Right renal cortex interstitium (tissue), 3 donors: ENCODE results near the gene ZNF511. TPM values are rescaled to one million over a fixed set of nuclear protein-coding genes. Genes with fewer than 3 reads are reported as not detected.
A peak's percentile ranks its signal among the peaks of the same experiment; 100 is the strongest.

Experiments
- DNase-seq, 3 donors: peaks; one replicate each; pipeline ENCODE4 v3.0.0-alpha.2; 2013; ENCODE audit warnings: low read depth in 3 of 3, low spot score in 2 of 3
- polyA plus RNA-seq, 3 donors: library from polyadenylated mRNA; unstranded; fragments of 120-200 nt; gene quantifications; one replicate each; pipeline ENCODE4 v1.2.1, GENCODE V29; 2013; ENCODE audit not compliant: insufficient read length in 3 of 3

Gene ZNF511
- polyA plus RNA-seq, 3 donors: 33.1 to 42.2 (median 34.2) TPM

GRCh38 chr10:133289761-133290160 is 19.0 kb upstream of the ZNF511 start:
- no peak for DNase-seq

GRCh38 chr10:133292919-133293809 is 15.6 kb upstream of the ZNF511 start:
- DNase-seq: no peak

- no peak for DNase-seq
Measured at GRCh38 chr10:133293810-133294119, 14.9 kb upstream of the ZNF511 start.

GRCh38 chr10:133294189-133294588 is 14.5 kb upstream of the ZNF511 start:
- DNase-seq: no peak

GRCh38 chr10:133295426-133296320 is 13.0 kb upstream of the ZNF511 start:
- no peak for DNase-seq

- DNase-seq: no peak
Measured at GRCh38 chr10:133297504-133297903, 11.2 kb upstream of the ZNF511 start.

GRCh38 chr10:133298466-133298865 is 10.2 kb upstream of the ZNF511 start:
- DNase-seq: no peak

- DNase-seq: no peak
Measured at GRCh38 chr10:133299224-133299623, 9.5 kb upstream of the ZNF511 start.

- no peak for DNase-seq
Measured at GRCh38 chr10:133299738-133300137, 9.0 kb upstream of the ZNF511 start.

- no peak for DNase-seq
Measured at GRCh38 chr10:133302230-133302629, 6.5 kb upstream of the ZNF511 start.

- DNase-seq: no peak
Measured at GRCh38 chr10:133303206-133303605, 5.5 kb upstream of the ZNF511 start.

GRCh38 chr10:133306097-133306476 is 2.6 kb upstream of the ZNF511 start:
- DNase-seq: no peak

- DNase-seq: no peak
Measured at GRCh38 chr10:133306941-133307379, 1.8 kb upstream of the ZNF511 start.

- DNase-seq: peak in 1 of 3 donors; percentile 66
Measured at GRCh38 chr10:133307776-133308420, 816 bp upstream of the ZNF511 start.

- DNase-seq: peak in 1 of 3 donors; percentile 67
Measured at GRCh38 chr10:133309100-133309719, 496 bp downstream of the ZNF511 start.

GRCh38 chr10:133309720-133310398 is 1.1 kb downstream of the ZNF511 start:
- no peak for DNase-seq

- DNase-seq: no peak
Measured at GRCh38 chr10:133310399-133310755, 1.7 kb downstream of the ZNF511 start.

GRCh38 chr10:133310789-133311188 is 2.1 kb downstream of the ZNF511 start:
- DNase-seq: no peak

GRCh38 chr10:133311570-133311969 is 2.9 kb downstream of the ZNF511 start:
- DNase-seq: no peak
